Hippocampal formation (tissue), 2 donors: ENCODE results near the gene CAPRIN2.

Experiments used
- DNase-seq, 2 donors: peaks; one replicate each; lab custom pipeline; 2025; lab: John Stamatoyannopoulos, UW

Gene CAPRIN2

GRCh38 chr12:30701056-30701455 lies 53.7 kb downstream of the CAPRIN2 start:
- no peak for DNase-seq

- no peak for DNase-seq
These were observed 54.4 kb downstream of the CAPRIN2 start for GRCh38 chr12:30700216-30700900.

DNA sequence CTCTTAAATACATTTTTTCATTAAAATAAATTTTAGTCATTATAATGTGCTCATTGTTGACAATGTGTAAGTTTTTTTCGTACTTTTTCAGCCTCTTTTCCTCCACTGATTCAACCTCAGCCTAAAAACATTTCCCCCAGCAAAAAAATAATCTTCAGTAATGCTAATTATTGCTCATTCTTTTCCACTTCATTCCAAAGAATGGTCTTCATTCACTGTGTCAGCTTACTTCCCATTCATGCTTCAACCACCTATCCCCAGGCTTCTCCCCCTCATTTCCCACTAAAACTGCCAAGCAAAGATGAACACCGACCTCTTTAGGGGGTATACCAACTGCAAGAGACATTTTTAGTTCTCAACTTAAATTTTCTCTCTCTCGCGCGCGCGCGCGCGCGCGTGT lies 56.4 kb downstream of the CAPRIN2 start:
- no peak for DNase-seq

- DNase-seq: no peak
These were observed 57.8 kb downstream of the CAPRIN2 start for GRCh38 chr12:30696943-30697342.

DNA sequence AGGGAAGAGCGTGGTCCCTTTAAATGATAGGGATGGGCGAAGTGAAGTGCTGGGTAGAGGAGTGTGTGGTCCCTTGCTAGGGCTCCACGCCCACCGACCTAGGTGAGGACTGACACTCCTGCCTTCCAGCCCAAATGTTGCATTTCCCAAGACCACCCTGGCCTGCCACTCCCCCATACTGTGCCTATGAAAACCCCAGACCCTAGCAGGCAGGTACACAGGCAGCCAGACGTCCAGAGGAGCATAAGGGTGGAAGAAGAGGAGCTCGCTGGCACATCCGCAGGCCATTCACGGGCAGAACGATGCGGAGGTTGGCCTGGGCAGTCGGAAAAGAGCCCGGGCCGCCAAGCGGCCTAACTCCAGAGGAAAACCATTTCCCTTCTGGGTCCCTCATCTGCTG lies 58.3 kb downstream of the CAPRIN2 start:
- DNase-seq: no peak

DNA sequence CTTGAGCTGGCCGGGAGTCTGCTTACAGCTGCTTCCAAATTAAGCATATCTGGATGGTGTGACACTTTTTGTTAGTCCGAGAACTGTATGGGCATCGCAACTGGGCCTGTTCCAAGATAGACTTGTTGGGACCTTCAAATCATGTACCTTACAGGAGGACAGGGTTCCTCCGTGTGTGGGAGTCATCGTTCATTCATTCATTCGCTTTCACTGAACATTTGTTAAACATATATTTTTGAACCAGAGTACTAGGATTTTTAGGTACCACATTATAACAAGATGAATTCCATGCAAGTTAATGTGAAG lies 58.7 kb downstream of the CAPRIN2 start:
- DNase-seq: no peak

GRCh38 chr12:30695199-30696102 lies 59.3 kb downstream of the CAPRIN2 start, which contains the start of gene IPO8:
Gene IPO8, minus strand, starts transcription at chr12:30695869. Its CDS starts 222 bp downstream, at chr12:30695647.
- peak; percentile 86 to 92 for DNase-seq

DNA sequence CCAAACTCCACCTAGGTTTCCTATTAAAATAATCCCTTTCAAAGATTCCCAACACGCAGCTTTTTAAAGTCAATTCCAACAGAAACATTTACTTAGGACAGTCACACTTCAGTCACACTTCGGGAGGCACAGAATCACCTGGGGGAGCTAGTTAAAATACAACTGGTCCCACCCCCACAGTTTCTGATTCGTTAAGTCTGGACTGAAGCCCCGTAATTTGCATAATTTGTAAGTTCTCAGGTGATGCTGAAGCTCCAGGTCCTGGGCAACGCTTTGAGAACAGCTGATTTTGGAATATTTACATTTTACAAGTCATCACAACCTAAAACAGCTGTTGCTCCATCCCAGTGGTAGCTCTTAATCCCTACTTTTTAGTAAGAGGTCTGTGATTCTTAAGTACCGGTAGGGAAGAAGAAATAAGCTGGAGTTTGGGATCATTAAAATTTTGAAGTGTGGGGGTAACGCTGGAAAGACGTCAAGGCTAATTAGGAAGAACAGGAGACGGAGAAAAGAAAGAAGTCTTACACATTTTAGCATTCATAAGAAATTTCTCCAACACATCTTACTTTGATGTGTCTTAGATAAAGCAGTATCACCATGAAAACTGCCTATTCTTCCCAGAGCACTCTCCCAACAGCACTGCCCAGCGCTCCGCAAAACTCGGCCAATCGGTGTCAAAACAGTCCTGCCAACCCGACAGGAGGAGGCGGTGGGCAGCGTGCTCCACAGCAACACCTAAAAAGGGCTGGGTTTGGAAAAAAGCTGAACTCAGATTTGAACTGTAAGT lies 60.1 kb downstream of the CAPRIN2 start:
- DNase-seq: no peak

- DNase-seq: no peak
These were observed 62.3 kb downstream of the CAPRIN2 start for GRCh38 chr12:30692470-30692869.

DNA sequence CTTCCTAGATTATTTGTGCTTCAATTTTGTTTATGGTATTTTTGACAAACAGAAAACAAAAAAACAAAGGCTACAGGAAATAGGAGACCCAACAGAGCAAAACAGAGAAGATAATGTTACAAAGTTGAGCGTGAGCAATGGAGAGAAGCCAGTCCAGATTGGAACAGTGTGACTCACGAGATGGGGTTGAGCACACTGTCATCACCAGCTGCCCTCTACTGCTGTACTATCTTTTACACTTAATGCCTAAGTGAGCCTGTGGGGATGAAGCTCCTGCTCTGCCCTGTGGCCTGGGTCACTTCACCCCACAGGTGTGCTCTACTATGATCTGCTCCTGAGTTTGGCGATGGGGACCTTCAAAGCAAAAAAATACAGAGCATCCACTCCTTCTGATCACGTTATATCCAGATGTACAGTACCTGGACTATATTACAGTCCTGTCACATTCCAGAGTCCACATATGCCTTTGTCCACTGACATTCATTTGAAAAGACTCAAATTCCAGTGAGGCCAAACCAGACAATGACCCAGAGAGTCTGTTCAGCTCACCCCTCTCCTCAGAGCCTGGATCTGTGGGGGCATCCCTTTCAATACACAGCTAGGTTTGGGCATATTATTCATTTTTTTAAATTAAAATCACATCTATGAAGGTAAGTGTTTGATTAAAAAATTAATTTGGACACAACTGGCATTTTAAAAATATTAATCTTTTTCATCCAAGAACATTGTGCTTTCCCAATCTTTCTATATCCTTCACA lies 63.5 kb downstream of the CAPRIN2 start:
- no peak for DNase-seq

DNA sequence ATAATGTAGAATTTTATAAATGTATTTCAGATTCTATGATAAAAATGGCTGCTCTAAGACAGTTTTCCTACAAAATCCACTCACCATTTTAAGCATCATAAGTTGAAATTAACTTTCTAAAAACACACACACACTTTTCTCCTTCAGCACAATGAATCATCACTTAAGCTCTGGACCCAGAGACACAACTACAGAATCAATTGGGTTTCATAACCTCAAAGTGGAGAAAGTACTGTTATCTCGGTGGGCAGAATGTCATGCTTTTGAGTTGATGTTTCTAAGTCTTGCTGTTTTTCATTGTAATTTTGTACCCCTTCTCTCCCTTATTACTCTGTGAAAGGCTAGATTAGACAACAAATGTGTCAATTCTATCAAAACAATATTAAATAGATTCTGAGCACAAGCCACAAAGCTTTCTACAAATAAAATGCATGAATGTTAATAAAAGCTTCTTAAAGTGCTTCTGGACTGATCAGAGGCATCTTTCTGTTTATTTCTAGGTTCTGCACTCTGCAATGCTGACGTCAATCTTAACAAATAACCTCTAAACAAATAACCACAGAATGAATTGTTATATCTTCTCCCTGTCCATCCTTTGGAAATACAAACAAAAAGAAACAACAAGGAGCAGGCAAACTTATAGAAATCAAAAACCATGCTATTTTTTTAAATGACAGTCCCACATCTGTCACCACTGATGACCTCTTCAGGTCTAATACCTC lies 67.3 kb downstream of the CAPRIN2 start:
- no peak for DNase-seq

- DNase-seq: no peak
These were observed 75.5 kb downstream of the CAPRIN2 start for GRCh38 chr12:30679241-30679640.

DNA sequence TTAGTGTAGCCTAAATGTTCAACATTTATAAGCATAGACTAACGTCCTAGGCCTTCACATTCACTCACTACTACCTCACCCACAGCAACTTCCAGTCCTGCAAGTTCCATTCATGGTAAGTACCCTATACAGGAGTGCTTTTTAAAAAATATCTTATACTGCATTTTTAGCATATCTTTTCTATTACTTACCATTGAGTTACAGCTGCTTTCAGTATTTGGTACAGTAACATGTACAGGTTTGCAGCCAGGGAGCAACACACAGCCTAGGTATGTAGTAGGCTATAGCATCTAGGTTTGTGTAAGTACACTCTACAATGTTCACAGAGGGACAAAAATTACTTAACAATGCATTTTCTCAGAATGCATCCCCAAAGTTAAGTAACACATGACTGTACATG lies 76.5 kb downstream of the CAPRIN2 start:
- DNase-seq: no peak

DNA sequence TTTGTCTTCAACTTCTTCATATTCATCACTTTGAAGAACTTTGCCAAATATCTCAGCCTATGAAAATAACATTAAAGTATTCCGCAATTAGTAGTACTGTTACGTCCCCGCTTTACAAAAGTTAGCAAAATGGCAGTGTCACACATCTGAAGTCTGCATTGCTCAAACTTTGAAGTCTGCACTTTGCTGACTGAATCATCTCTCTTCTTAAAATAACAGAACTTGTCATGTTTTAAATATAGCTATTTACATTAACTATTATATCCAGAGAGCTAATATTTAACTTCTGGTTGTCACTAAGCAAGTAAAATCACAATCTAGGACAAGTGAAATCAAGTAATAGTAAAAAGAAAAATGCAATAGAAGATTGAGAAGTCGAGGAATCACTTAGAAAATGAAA lies 93.5 kb downstream of the CAPRIN2 start:
- no peak for DNase-seq
